ENCODE results near the gene PANX2.
"Not testable (repeated sequence)": the region's sequence is repeated elsewhere in the genome, so short reads cannot be mapped to it uniquely, and the experiment has no call there.

The PANX2 gene

DNA sequence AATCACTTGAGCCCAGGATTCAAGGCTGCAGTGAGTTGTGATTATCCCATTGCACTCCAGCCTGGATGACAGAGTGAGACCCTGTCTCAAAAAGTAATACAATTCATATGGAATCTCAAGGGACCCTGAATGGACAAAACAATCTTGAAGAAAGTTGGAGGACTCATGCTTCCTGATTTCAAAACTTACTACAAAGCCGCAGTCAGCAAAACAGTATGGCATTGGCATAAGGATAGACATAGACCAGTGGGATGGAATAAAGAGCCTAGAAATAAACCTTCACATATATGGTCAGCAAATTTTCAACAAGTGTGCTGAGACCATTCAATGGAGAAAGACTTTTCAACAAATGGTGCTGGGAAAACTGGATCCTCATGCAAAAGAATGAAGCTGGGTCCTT, 32.8 kb downstream of the PANX2 start:
- Mint-ChIP-seq H3K27me3 (ENCODE audit: low read depth) (peaks cover 7% of the 10 kb centered on the region), H3K4me3 (peak overlapping the region in 2 of 3 experiments; percentile 30 to 43), H3K4me1 (peaks cover 22% of the 10 kb centered on the region), H3K9me3 (no peaks in the 10 kb centered on the region), H3K36me3 (ENCODE audit: low read depth) (peaks cover 27% of the 10 kb centered on the region), H3K27ac (no peak overlapping the region)
- TF ChIP-seq, protein P1, sequence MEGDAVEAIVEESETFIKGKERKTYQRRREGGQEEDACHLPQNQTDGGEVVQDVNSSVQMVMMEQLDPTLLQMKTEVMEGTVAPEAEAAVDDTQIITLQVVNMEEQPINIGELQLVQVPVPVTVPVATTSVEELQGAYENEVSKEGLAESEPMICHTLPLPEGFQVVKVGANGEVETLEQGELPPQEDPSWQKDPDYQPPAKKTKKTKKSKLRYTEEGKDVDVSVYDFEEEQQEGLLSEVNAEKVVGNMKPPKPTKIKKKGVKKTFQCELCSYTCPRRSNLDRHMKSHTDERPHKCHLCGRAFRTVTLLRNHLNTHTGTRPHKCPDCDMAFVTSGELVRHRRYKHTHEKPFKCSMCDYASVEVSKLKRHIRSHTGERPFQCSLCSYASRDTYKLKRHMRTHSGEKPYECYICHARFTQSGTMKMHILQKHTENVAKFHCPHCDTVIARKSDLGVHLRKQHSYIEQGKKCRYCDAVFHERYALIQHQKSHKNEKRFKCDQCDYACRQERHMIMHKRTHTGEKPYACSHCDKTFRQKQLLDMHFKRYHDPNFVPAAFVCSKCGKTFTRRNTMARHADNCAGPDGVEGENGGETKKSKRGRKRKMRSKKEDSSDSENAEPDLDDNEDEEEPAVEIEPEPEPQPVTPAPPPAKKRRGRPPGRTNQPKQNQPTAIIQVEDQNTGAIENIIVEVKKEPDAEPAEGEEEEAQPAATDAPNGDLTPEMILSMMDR (IDR thresholded peaks at IDR 0.05; ENCODE audit: unreplicated experiment in 3 of 3), result no peak

DNA sequence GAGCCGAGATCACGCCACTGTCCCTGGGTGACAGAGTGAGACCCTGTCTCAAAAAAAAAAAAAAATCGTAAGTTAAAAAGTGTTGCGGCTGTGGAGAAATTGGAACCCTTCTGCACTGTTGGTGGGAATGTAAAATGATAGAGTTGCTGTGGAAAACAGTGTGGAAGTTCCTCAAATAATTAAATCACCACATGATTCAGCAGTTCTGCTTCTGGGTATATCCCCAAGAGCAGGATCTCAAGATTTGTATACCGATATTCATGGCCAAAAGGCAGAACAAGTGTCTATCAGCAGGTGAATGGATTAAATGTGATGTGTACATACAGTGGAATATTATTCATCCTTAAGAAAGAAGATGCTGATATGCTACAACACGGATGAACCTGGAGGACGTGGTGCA, 34.0 kb downstream of the PANX2 start:
- TF ChIP-seq, protein P1 (IDR thresholded peaks at IDR 0.05; ENCODE audit: unreplicated experiment in 3 of 3), result no peak
- peaks cover 7% of the 10 kb centered on the region for H3K27me3 Mint-ChIP-seq (ENCODE audit: low read depth)
- H3K9me3 Mint-ChIP-seq, result no peaks in the 10 kb centered on the region
- H3K4me1 Mint-ChIP-seq, result peaks cover 25% of the 10 kb centered on the region
- peaks cover 30% of the 10 kb centered on the region for H3K36me3 Mint-ChIP-seq (ENCODE audit: low read depth)
- no peak overlapping the region for H3K27ac Mint-ChIP-seq
- no peak overlapping the region for H3K4me3 Mint-ChIP-seq

DNA sequence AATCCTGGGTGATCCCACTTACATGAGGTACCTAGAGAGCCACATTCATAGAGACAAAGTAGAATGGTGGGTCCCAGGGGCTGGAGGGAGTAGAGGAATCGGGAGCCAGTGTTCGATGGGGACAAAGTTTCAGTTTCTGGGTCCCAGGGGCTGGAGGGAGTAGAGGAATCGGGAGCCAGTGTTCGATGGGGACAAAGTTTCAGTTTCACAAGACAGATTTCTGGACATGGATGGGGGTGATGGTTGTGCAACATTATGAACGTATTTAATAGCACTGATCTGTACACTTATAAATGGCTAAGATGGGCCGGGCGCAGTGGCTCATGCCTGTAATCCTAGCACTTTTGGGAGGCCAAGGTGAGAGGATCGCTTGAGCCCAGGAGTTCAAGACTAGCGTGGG, 34.5 kb downstream of the PANX2 start:
- Mint-ChIP-seq H3K4me1 (peaks cover 29% of the 10 kb centered on the region), H3K4me3 (peak overlapping the region in 2 of 3 experiments; percentile 37 to 57), H3K36me3 (ENCODE audit: low read depth) (peaks cover 35% of the 10 kb centered on the region)
- H3K27ac Mint-ChIP-seq; H3K27me3 Mint-ChIP-seq (ENCODE audit: low read depth); H3K9me3 Mint-ChIP-seq: not testable (repeated sequence)

DNA sequence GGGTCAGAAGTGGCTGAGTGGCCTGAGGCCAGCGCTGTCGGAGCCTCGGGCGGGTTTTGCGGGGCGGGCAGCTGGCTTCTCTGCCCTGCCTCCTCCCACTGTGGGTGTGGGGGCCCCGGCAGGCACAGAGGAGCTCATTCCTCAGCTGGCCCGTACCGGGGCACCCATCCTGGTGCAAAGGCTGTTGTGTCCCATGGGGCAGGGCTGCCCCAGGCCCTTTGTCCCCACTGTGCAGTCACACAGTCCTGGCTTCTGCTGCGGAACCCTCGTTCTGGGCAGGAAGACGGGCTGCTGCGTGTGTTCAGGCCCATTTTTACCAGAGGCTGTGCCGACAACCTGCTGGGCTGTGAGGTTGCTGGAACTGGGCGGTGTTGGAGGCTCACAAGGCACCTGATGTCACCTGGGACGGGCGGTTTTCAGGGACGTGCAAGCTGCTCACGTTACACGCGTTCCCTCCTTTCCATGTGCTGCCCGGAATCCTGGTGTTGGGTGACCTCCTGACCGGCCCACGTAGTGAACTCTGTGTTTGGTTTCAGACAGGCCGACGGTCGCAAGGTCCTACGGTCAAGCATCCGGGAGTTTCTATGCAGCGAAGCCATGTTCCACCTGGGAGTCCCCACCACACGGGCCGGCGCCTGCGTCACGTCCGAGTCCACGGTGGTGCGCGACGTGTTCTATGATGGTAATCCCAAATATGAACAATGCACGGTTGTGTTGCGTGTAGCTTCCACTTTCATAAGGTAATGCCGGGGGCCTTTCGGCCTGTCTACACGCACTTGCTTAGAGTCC, 35.4 kb downstream of the PANX2 start:
- TF ChIP-seq, protein P1 (IDR thresholded peaks at IDR 0.05; ENCODE audit: unreplicated experiment in 3 of 3), result no peak
- H3K9me3 Mint-ChIP-seq, result no peaks in the 10 kb centered on the region
- H3K4me1 Mint-ChIP-seq, result peaks cover 30% of the 10 kb centered on the region
- no peak overlapping the region for H3K27ac Mint-ChIP-seq
- H3K4me3 Mint-ChIP-seq, result peak overlapping the region in 1 of 3 experiments; percentile 23
- H3K36me3 Mint-ChIP-seq (ENCODE audit: low read depth), result peaks cover 36% of the 10 kb centered on the region
- H3K27me3 Mint-ChIP-seq (ENCODE audit: low read depth), result peaks cover 7% of the 10 kb centered on the region

DNA sequence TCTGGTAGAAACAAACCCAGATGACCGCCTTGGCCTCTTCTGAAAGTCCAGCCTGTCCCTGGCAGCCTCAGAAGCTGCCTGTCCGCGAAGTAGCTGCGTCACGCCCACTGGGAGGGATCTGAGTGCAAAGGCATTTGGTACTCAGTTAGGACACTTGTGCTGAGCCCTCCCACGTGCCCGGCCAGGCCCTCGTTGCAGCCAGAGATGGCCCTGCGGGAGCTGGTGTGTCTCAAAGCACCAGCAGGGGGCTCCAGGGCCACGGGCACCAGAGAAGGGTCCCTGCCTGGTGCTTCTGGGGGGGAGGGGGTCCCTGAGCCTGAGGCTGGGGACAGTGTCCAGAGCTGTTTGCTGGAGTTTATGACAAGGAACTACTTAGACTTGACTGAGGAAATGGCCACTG, 36.1 kb downstream of the PANX2 start:
- TF ChIP-seq, protein P1 (IDR thresholded peaks at IDR 0.05; ENCODE audit: unreplicated experiment in 3 of 3), result peak; percentile 42 to 62 (median 45)
- peak overlapping the region in 1 of 3 experiments; percentile 23 for H3K4me3 Mint-ChIP-seq
- H3K27me3 Mint-ChIP-seq (ENCODE audit: low read depth), result peaks cover 7% of the 10 kb centered on the region
- H3K36me3 Mint-ChIP-seq (ENCODE audit: low read depth), result peaks cover 41% of the 10 kb centered on the region
- H3K9me3 Mint-ChIP-seq, result no peaks in the 10 kb centered on the region
- peaks cover 30% of the 10 kb centered on the region for H3K4me1 Mint-ChIP-seq
- H3K27ac Mint-ChIP-seq, result no peak overlapping the region

DNA sequence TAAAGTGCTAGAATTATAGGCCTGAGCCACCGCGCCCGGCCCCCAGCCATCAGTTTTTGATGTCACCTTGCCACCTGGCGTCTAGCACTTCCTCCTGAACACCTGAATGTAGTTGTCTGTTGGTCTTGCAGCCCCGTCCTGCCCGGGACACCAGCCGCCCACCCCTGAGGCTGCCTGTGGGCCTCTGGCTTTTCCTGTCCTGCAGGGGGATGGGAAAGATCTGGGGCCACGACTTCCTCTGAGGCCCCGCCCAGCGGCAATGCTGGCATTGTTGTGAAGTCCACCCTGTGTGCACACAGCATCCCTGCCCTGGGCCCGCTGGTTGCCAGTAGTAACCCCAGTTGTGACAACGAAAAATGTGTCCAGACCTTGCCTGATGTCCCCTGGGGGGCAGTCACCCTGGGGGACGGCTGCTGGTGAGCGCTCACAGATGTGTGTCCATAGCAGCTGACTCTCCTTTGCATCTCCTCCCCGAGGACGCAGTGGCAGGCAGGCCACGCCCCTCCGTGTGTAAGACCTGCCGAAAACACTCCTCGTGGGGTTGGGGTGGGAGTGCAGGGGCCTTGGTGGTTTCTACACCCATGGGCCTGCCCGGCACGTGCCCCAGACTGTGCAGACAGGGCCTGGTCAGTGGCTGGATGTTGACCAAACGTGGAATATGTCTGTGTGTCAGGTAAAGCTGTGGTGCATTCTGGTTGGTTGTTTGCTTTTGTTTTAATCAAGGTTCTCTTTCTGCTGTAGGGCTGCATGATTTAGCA, 37.0 kb downstream of the PANX2 start:
- H3K4me1 Mint-ChIP-seq, result peaks cover 22% of the 10 kb centered on the region
- H3K9me3 Mint-ChIP-seq, result no peaks in the 10 kb centered on the region
- no peak overlapping the region for H3K27ac Mint-ChIP-seq
- no peak overlapping the region for H3K4me3 Mint-ChIP-seq
- TF ChIP-seq, protein P1 (IDR thresholded peaks at IDR 0.05; ENCODE audit: unreplicated experiment in 3 of 3), result no peak
- peaks cover 3% of the 10 kb centered on the region for H3K27me3 Mint-ChIP-seq (ENCODE audit: low read depth)
- peaks cover 46% of the 10 kb centered on the region for H3K36me3 Mint-ChIP-seq (ENCODE audit: low read depth)
